PC-3 (cell line): Measurements from ENCODE around the gene S100A5.

Experiments used
- EZH2 ChIP-seq: fragments of 300-600 bp; sonication (generic); IDR thresholded peaks from one replicate; pipeline ENCODE4 v1.6.1; 2017; ENCODE audit warnings: antibody characterized with exemption, mild to moderate bottlenecking, low read length; ENCODE audit not compliant: unreplicated experiment
- TF ChIP-seq, protein P1 (sequence below): fragments of 300-600 bp; sonication (generic); conservative IDR thresholded peaks from 2 replicates; pipeline ENCODE4 v1.5.1; 2017; ENCODE audit warnings: antibody characterized with exemption, low read depth, mild to moderate bottlenecking, low read length

DNA sequence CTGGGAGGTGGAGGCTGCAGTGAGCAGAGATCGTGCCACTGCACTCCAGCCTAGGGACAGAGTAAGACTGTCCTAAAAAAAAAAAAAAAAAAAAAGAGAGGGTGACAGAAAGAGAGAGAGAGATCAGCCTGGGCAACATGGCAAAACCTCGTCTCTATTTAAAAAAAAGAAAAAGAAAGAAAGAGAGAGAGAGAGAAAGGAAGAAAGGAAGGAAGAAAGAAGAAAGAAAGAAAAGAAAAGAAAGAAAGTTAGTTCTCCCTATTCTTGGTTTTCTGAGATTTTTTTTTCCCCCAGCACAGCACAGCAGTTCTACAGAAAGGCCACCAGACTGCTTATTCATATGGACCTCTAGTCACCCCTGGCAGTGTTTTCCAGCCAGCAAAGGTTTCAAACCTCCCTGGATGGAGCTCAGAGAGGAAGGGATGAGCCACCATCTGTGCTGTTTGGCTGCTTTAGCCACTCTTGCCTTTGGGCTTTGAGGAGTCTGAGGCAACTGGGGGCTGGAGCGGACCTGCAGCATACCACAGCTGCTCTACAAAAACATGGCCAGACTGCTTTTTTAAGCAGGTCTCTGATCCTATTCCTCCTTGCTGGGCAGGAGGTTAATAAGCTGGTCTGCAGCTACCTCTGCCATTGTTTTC lies 15.5 kb downstream of the S100A5 start:
- TF ChIP-seq, protein P1, sequence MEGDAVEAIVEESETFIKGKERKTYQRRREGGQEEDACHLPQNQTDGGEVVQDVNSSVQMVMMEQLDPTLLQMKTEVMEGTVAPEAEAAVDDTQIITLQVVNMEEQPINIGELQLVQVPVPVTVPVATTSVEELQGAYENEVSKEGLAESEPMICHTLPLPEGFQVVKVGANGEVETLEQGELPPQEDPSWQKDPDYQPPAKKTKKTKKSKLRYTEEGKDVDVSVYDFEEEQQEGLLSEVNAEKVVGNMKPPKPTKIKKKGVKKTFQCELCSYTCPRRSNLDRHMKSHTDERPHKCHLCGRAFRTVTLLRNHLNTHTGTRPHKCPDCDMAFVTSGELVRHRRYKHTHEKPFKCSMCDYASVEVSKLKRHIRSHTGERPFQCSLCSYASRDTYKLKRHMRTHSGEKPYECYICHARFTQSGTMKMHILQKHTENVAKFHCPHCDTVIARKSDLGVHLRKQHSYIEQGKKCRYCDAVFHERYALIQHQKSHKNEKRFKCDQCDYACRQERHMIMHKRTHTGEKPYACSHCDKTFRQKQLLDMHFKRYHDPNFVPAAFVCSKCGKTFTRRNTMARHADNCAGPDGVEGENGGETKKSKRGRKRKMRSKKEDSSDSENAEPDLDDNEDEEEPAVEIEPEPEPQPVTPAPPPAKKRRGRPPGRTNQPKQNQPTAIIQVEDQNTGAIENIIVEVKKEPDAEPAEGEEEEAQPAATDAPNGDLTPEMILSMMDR = no peak
- TF ChIP-seq EZH2 = no peak
